SK-N-MC (cell line): ENCODE results near the gene AKR7A2.

Experiments used
- DNase-seq: peaks from one replicate; pipeline ENCODE4 v3.0.0-alpha.2; 2011; ENCODE audit warnings: low read depth, low spot score
- H3K27ac ChIP-seq: fragments of 200-600 bp; sonication (generic); 2 replicates; pipeline ENCODE4 v1.5.1; 2016; ENCODE audit warnings: mixed run types
- H3K36me3 ChIP-seq: fragments of 200-600 bp; sonication (generic); 2 replicates; pipeline ENCODE4 v1.6.1; 2017; ENCODE audit warnings: antibody characterized with exemption, low read length, mixed read lengths; ENCODE audit not compliant: insufficient read depth
- H3K4me3 ChIP-seq: fragments of 200-600 bp; sonication (generic); 2 replicates; pipeline ENCODE4 v1.5.1; 2016
- H3K9ac ChIP-seq: fragments of 200-600 bp; sonication (generic); 2 replicates; pipeline ENCODE4 v1.8.0; 2017; ENCODE audit warnings: mixed run types, mixed read lengths; ENCODE audit not compliant: insufficient read length
- H3K9me3 ChIP-seq: fragments of 200-600 bp; sonication (generic); 2 replicates; pipeline ENCODE4 v1.6.1; 2017; ENCODE audit warnings: low read depth, mild to moderate bottlenecking, antibody characterized with exemption, low read length, moderate library complexity, mixed read lengths
- EZH2 ChIP-seq: fragments of 200-600 bp; sonication (generic); IDR thresholded peaks from one replicate; pipeline ENCODE4 v1.6.1; 2017; ENCODE audit warnings: antibody characterized with exemption
- FOXP2 ChIP-seq: optimal IDR thresholded peaks from 2 replicates; pipeline ENCODE3; 2011; ENCODE audit warnings: mild to moderate bottlenecking, moderate library complexity; ENCODE audit not compliant: insufficient read depth; ENCODE audit errors: extremely low read length, control extremely low read depth
- POLR2AphosphoS5 ChIP-seq: IDR thresholded peaks from 2 replicates; pipeline ENCODE4 v1.6.1; 2012; ENCODE audit warnings: mild to moderate bottlenecking, low read depth, low read length, borderline replicate concordance

AKR7A2 gene

DNA sequence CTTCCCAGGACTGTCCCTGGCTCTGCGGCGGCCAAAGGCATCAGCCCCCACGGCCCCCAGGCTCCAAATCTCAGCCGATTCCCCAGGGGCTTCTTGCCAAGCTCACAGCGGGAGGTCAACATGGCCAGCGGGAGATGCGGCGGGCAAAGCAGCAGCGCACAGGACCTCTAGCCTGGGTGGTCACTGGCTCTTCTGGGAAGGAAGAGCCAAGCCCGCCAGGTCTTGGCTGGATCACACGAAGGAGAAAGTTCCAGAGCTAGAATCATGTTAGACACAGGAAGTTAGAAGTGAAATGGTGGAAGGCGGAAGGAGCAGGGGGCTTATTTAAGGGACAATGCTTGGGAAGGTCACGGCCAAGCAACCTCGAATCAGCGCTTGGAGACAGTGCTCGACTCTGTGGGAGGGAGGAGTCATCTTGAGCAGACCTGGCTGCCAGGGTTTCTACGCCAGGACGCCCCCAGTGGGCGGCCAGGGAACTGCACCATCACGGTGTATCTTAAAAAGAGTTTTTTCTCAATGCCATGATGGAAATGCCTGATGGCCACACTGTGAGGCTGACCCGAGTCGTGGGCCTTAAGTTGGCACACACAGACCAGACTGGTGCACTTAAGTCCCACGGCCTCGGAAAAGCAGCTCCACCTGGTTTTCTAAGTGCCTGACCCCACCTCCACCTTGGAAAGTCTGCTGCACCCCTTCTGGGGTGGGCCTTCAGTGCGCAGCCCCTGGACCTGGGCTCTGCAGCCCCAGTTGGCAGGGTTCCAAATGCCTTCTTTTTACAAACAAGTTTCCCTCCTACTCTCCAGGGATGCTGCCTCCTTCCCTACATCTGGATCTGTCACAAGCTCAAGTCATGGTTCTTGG is 29.5 kb upstream of the AKR7A2 start:
- peak; percentile 18 for DNase-seq
- TF ChIP-seq EZH2 = no peak
- TF ChIP-seq POLR2AphosphoS5 = no peak
- TF ChIP-seq FOXP2 = no peak
- H3K4me3 ChIP-seq = no peak overlapping the region
- no peak overlapping the region for H3K27ac ChIP-seq
- no peaks in the 10 kb centered on the region for H3K9me3 ChIP-seq
- H3K36me3 ChIP-seq = no peaks in the 10 kb centered on the region; the same call in 1 of the 2 replicates
- no peak overlapping the region for H3K9ac ChIP-seq

DNA sequence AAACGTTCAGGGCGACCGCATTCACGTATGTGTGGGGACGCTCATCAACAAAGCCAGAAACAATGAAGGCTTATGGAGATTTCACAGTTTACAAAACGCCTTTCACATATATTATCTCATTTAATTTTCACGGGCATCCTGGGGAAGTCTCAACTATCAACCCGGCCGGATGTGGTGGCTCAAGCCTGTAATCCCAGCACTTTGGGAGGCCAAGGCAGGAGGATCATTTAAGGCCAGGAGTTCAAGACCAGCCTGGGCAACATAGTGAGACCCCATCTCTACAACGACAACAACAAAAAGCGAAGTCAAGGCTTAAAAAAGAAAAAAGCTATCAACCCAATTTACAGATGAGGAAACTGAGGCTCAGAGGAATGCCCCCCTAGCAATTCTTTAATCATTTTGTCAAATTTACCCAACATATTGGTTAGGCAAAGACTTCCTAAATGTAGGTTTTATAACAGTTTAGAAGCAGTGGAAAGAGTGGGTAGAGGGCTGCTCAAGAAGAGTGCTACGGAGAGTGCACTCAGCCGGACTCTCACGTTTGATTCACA is 28.5 kb upstream of the AKR7A2 start:
- no peak for DNase-seq
- no peaks in the 10 kb centered on the region for H3K9me3 ChIP-seq
- no peak overlapping the region for H3K4me3 ChIP-seq
- no peak for TF ChIP-seq FOXP2
- TF ChIP-seq POLR2AphosphoS5 = no peak
- no peak for TF ChIP-seq EZH2
- H3K27ac ChIP-seq = no peak overlapping the region
- H3K36me3 ChIP-seq = no peaks in the 10 kb centered on the region; the same call in 1 of the 2 replicates
- H3K9ac ChIP-seq = no peak overlapping the region

DNA sequence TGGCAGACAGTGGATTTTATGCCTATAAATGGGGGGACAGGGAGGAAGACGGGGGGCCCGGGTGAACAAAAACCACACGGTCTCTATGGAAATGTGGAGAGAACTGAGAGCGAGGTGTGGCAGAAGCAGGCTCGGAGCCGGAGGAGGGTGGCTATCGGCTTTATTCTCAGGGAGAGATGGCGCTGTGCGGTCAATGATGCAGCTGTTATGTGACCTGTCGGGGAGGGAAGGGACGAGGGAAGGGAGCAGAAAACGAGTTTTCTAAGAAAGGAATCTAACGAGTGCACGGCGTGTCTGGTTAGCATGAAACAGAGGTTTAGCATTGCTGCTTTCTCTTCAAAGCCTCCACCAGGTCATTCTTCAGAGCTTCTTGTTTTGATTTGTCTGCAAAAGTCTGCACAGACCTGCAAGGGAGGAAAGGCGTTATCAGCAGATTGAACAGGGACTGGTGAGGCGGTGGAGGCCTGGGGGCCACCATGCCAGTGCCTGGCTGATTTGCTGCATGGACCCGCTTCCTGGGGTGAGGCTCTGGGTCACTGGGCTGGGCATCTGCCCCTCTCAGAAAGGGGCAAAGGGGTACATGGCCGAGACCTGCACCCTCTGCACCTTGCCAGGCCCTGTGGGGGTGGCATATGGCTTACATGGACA is 27.4 kb upstream of the AKR7A2 start:
- H3K4me3 ChIP-seq = no peak overlapping the region
- no peaks in the 10 kb centered on the region; the same call in 1 of the 2 replicates for H3K36me3 ChIP-seq
- peak overlapping the region; percentile 65 for H3K9ac ChIP-seq
- no peaks in the 10 kb centered on the region for H3K9me3 ChIP-seq
- peak overlapping the region; percentile 90 for H3K27ac ChIP-seq
- TF ChIP-seq FOXP2 (no peak), EZH2 (no peak), POLR2AphosphoS5 (no peak)
- DNase-seq = no peak

DNA sequence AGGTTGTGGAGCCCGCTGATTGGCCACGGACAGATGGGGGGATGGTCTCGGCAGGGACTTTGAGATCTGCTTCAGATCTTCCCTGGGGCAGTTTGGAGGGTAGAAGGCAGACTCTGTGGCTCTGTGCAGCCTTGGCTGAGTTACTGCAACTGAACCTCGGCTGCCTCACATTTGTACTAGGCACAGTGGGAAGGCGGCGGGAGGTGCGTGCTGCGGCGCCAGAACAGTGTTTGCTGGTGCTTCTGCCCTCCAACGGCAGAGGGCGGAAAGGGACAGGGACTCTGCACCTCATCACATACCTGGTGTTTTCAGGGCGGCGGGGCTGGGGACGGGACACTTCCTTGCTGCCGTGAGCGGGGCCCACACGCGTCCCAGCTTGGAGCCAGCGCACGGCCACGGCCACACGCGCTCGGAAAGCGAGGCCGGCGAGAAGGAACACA is 26.4 kb upstream of the AKR7A2 start:
- H3K27ac ChIP-seq = peak overlapping the region; percentile 90
- H3K4me3 ChIP-seq = peak overlapping the region; percentile 25; the same call in 1 of the 2 replicates
- DNase-seq = peak; percentile 83
- H3K36me3 ChIP-seq = no peaks in the 10 kb centered on the region; the same call in 1 of the 2 replicates
- H3K9me3 ChIP-seq = no peaks in the 10 kb centered on the region
- H3K9ac ChIP-seq = peak overlapping the region; percentile 57
- TF ChIP-seq EZH2 (no peak), FOXP2 (peak; percentile 19), POLR2AphosphoS5 (peak; percentile 51)

DNA sequence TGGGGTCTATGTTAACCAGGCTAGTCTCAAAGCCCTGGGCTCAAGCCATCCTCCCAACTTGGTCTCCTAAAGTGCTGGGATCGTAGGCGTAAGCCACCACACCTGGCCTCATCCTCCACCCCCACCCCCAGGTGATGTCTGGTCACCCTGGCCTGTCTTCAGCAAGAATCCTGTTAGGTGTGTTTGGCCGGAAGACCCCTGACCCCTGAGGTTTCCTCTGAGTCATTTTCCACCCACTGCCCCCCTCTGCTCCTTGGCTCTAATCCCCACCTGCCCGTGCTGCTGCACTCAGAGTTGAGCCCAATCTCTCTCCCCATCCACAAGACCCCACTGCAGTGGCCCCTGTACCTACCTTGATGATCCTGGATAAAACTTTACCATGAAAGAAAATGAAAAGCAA is 25.3 kb upstream of the AKR7A2 start:
- TF ChIP-seq EZH2 (no peak), POLR2AphosphoS5 (no peak), FOXP2 (no peak)
- no peak for DNase-seq
- H3K27ac ChIP-seq = peak overlapping the region; percentile 90
- 0 out of 2 replicates have a peak overlapping the region, but pooled peaks have one; percentile 25 for H3K4me3 ChIP-seq
- H3K9me3 ChIP-seq = no peaks in the 10 kb centered on the region
- no peaks in the 10 kb centered on the region; the same call in 1 of the 2 replicates for H3K36me3 ChIP-seq
- peak overlapping the region; percentile 37 for H3K9ac ChIP-seq

DNA sequence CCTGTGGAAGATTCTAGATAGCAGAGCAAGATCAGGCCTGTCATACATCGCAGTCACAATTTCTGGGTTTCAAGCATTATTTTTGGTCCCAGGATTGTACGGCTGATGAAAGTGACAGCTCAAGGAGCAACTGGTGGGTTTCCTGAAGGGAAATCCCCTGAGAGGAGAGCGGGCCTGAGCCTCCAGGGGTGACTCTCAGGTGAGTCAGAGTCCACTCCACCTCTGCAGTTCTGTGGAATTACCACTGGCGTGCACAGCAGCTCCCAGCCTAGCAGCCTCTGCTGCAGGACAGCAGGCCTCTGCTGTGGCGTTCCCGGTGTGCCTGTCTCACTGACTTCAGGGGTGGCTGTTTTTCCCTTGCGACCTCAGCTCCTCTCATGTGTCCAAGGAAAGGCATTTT is 24.6 kb upstream of the AKR7A2 start:
- peak overlapping the region; percentile 90 for H3K27ac ChIP-seq
- no peak for DNase-seq
- no peak for TF ChIP-seq EZH2
- TF ChIP-seq FOXP2 = no peak
- TF ChIP-seq POLR2AphosphoS5 = no peak
- H3K9me3 ChIP-seq = no peaks in the 10 kb centered on the region
- H3K36me3 ChIP-seq = no peaks in the 10 kb centered on the region
- no peak overlapping the region for H3K4me3 ChIP-seq
- H3K9ac ChIP-seq = no peak overlapping the region

DNA sequence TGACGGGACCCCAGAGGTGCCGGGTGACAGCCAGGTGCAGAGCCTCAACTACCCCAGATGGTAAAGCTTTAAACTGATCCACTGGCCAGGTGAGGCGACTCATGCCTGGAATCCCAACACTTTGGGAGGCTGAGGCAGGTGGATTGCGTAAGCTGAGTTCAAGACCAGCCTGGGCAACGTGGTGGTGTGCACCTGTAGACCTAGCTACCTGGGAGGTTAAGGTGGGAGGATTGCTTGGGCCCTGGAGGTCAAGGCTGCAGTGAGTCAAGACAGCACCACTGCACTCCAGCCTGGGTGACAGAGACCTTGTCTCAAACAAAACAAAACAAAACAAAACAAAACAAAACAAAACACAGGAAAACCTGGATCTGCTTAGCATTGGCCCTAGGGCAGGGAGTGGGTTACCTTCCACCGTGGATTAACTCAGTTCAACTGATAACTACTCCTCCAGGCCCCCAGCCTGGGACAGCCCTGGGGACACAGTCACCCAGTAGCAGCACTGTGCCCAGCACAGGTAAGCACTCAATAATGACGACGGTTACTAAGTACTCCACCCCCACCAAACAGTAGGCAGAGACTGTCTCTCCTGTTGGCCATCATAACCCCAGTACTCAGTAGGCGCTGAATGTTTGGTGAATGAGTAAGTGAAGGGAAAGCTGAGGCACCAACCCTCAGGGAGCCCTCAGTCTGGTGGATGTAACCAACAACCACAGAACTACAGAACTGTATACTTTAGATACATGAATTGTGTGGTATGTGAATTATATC is 21.8 kb upstream of the AKR7A2 start:
- Histone ChIP-seq H3K27ac (no peak overlapping the region), H3K36me3 (no peaks in the 10 kb centered on the region), H3K9ac (no peak overlapping the region), H3K9me3 (no peaks in the 10 kb centered on the region), H3K4me3 (no peak overlapping the region)
- TF ChIP-seq POLR2AphosphoS5 (no peak), EZH2 (no peak), FOXP2 (no peak)
- no peak for DNase-seq
